ENCODE data around the gene CLMN.
"Not testable (repeated sequence)": the region's sequence is repeated elsewhere in the genome, so short reads cannot be mapped to it uniquely, and the experiment has no call there.

CLMN gene

DNA sequence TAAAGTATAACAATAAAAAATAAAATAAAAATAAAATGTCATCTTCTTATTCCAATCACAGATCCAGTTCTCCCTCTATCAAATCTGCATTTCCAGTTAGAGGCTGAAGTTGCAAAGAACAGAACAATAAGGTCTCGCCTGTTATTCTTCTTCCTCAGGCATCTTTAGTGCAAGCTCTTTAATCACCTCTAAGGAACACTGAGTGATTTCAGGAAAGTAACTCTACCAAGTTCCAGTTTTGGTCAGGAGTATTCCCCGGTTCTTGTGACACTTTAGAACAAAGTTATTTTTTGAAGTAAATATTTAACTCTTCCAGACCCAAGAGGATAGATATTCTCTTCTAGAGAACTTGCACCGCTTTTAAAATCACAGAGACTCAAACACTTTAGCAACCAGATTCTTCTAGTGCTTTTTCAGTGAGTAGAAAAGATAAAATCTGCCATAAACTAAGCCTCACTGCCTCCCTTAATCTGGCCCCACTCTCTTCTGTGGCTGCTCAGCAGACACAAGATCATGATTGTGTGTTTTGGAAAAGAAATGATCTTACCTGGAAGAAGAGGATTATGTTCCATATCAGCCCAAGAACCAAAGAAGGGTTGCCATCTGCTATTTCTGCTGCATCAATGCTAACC lies 104.5 kb downstream of the CLMN start:
- DNase-seq = no peak

DNA sequence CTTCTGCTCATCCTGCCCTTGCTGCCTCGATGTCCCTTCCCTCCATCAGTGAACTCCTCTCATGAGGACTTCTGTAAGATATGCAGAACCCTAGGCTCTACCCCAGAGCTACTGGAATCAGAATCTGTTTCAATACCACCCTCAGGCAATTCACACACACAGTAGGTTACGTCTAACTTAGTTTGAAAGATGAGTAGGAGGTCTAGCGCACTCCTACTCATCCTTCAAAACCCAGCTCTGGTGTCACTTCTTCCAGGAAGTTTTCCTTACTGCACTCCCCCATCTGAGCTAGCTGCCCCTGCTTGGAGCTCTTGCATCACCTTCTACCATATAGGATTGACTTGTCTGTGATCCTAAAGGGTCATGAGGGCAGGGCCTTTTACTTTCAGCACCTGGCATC lies 105.9 kb downstream of the CLMN start:
- DNase-seq = no peak

GRCh38 chr14:95211721-95212504 lies 107.8 kb downstream of the CLMN start:
- no peak for DNase-seq

DNA sequence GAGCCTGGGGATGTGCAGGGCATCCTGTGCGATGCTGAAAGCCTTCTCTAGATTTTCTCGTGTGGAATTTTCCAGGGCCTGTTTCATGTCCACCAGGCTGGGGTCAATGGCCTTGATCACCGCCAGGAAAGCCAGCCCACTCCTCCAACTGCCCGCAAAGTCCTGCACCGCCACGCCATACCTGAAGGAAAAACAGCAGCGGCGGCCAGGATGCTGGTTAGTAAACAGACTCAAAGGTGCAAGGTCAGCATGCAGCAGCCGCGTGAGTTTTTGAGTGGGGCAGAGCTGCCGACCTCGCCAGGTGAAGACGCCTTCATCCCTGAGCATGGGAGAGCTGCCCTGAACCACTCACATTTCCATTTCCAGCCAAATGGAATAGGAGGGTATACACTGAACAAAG lies 109.0 kb downstream of the CLMN start:
- DNase-seq = no peak

DNA sequence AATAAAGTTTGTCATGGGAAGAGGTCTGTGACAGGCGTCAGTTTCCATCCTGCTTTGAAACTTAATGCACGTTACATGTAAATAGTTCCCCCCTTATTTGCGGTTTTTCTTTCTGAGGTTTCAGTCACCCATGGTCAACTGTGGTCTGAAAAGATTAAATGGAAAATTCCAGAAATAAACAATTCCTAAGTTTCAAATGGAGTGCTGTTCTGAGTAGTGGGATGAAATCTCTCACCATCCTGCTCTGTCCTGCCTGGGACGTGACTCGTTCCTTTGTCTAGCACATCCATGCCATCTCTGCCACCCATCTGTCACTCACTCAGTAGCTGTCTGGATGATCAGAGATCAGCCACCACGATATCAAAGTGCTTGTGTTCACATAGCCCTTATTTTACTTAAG lies 111.1 kb downstream of the CLMN start:
- DNase-seq = no peak

GRCh38 chr14:95207475-95208233 lies 112.1 kb downstream of the CLMN start:
- DNase-seq = no peak

- DNase-seq = no peak
These were observed 113.2 kb downstream of the CLMN start for GRCh38 chr14:95206534-95206933.

DNA sequence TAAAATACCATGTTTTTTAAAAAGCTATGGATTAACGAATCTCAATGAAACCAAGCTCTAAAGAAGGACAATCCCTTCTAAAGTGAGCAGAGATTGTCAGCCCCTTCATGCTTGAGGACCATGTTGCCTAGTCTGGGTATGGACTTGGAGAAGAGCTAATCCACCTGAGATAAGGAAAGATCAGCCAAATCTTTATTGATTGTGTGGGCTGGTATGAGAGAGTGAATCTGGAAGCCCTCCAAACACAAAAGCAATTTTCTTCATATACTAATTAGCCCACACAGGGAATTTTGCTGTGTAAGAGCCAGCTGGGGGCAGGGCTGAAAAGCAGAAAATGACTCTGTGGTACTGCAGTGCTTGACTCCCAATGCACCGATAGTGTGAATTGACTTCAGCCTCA lies 115.0 kb downstream of the CLMN start:
- DNase-seq = no peak

GRCh38 chr14:95201745-95202144 lies 118.0 kb downstream of the CLMN start:
- DNase-seq = not testable (repeated sequence)

GRCh38 chr14:95200404-95200803 lies 119.3 kb downstream of the CLMN start:
- no peak for DNase-seq

DNA sequence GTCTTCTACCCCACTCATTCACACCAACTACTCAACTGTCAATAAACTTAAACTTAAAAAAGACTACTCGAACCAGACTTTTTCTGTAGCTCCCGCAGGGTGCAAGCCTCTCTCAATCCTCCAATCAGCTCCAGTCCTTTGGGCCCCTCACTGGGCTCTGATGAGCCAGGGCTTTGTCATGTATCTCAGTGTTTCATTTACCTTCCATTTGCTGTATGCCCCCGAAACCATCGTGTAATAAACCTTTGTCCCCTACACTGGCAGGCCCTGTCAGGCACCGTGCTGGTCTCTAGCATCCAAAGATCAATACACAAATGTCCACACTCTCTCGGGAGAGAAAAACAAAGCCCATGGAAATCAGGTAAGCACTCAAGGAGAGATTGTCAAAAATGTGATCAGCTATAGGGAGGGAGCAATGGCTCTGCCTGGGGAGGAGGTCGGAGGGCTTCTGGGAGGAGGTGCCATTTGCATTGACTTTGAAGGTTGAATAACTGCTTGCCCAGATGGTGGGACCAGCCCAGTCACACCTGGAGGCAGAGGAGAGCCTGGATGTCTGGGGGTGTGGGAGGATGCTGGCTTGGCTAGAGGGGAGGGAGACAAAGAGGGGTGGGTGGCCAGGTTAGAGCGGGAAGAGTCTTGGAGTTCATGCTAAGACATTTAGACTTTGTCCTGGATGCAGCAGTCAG lies 120.3 kb downstream of the CLMN start:
- DNase-seq = no peak

- DNase-seq = no peak
These were observed 121.4 kb downstream of the CLMN start for GRCh38 chr14:95198320-95198719.

DNA sequence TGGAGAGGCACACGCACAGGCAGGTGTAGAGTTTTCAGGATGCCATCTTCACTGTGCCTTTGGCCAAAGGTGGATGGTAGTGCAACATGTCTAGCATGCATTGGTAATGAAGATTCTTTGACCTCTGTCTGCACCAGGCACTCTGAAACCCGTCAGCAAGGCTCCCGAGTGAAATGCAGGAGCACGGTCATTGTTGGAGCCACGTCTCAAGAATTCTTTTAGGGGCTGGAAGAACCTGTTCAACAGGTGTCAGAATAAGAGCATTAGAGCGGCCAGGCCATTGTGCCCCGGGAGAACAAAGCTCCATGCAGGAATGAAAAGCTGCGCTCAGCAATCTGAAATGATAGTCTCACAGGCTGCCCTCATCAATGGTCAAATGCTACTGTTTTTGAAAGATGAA lies 122.2 kb downstream of the CLMN start:
- no peak for DNase-seq

DNA sequence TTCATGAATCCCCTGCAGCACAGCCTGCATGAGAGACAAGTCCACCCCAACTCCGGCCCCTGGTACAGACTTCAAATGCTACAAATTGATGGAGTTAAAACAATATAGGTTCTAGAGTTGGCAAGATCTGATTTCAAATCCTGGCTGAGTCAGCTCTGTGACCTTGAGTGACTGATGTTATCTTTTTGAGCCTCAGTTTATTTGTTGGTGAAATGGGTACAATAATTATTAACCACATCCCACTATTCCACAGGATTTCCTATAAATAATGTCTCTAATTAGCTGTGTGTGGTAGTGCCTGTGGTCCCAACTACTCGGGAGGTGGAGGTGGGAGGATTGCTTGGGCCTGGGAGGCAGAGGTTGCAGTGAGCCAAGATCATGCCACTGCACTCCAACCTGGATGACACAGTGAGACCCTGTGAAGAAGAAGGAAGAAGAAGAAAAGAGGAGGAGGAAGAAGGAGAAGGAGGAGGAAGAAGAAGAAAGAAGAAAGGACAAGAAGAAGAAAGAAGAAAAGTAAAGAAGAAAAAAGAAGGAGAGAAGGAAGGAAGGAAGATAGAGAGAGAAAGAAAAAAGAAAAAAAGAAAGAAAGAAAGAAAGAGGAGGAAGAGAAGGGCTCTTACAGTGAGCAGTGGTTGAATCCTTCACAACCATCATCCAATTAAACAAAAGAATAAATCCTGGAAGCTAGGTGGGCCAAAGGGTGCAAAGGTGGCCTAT lies 122.7 kb downstream of the CLMN start:
- no peak for DNase-seq

GRCh38 chr14:95196268-95196667 lies 123.4 kb downstream of the CLMN start:
- no peak for DNase-seq

DNA sequence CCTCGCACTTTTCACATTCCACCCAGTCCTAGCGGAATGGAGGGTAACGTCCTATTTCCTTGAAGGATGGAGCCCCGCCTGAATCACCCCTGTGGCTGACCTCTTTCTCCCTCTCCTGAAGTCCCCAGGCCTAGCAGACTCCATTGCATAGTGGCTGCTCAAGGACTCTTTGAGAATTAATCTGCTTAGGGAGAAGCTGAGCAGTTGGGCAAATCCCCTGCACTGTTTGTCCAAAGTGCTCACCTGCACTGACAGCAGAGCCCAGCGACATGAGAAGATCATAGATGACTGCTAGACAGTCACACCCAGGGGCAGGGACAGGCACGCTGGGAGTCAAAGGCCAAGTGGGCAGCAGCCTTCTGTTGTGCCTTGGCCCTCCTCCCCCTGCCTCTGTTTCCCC lies 124.7 kb downstream of the CLMN start:
- no peak for DNase-seq

- no peak for DNase-seq
These were observed 126.6 kb downstream of the CLMN start for GRCh38 chr14:95193081-95193480.

GRCh38 chr14:95192311-95192710 lies 127.4 kb downstream of the CLMN start:
- DNase-seq = no peak

- no peak for DNase-seq
These were observed 128.1 kb downstream of the CLMN start for GRCh38 chr14:95191445-95192199.

GRCh38 chr14:95190857-95191256 lies 128.9 kb downstream of the CLMN start:
- DNase-seq = no peak

- no peak for DNase-seq
These were observed 129.3 kb downstream of the CLMN start for GRCh38 chr14:95190346-95190840.
